Measurements from ENCODE around the gene MUC5AC. TPM values are rescaled to one million over a fixed set of nuclear protein-coding genes. Genes with fewer than 3 reads are reported as not detected.

The MUC5AC gene
- not detected for total RNA-seq

GRCh38 chr11:1157645-1158591 is at the start of gene MUC5AC:
Gene MUC5AC, plus strand, starts transcription at chr11:1157953. Its CDS starts 47 bp downstream, at chr11:1158000.

DNA sequence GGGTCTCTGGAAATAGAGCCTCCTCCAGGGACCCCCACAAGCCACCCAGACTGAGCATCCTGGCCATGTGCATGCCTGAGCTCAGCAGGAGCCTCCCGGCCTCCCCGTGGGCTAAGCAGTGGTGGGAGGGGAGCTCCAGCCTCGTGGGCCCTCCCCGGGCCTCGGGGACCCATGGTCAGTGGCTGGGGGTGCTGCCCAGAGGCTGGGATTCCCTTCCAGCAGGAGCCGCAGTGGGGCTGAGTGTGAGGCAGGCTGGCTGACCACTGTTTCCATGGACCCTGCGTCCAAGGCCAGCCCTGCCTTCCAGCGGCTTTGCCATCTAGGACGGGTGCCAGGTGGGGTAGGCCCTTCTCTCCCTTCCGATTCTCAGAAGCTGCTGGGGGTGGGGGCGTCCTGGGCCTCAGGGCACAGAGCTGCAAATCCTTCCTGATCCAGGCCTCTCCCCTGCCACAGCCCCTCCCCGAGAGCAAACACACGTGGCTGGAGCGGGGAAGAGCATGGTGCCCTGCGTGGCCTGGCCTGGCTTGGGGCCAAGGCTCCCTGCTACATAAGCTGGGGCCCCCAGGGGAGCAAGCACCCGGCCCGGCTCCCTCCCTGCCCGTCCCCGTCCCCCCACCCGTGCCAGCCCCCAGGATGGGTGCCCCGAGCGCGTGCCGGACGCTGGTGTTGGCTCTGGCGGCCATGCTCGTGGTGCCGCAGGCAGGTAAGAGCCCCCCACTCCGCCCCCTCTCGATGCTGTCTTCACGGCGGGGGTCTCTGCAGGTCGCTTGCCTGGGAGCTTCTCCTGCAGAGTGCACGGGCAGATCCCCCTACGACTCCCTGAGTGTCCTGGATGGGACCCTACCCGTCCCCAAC is 65.0 kb downstream of the MUC5AC start, which contains the start of gene MUC5B:
Gene MUC5B (plus strand): TSS at position 576 of the 855 bp plus-strand sequence. CDS start 58 bp downstream, at position 634.

Other genes starting within 250 kb of the MUC5AC start
- gene CHID1, start 247.1 kb upstream of the MUC5AC start, total RNA-seq = 10 to 100 TPM; 39.1 to 39.8 TPM
- 10 to 100 TPM; 60.9 to 63.9 TPM for gene AP2A2, start 232.1 kb upstream of the MUC5AC start, total RNA-seq
- gene MUC6, start 121.2 kb upstream of the MUC5AC start, total RNA-seq = not detected
- gene MUC2, start 83.1 kb upstream of the MUC5AC start, total RNA-seq = not detected
- gene MUC5B, start 65.1 kb downstream of the MUC5AC start, total RNA-seq = not detected
- 10 to 100 TPM; 36.2 to 38.6 TPM for gene TOLLIP, start 151.7 kb downstream of the MUC5AC start, total RNA-seq
- gene BRSK2, start 232.0 kb downstream of the MUC5AC start, total RNA-seq = not detected